Stimulated activated CD4-positive, alpha-beta T cell treated with anti-CD3 and anti-CD28 coated beads, TNF-alpha, amount 100 ng/mL, for 1 hour (primary cell): ENCODE results near the gene GRID2IP.
"Not testable (repeated sequence)": the region's sequence is repeated elsewhere in the genome, so short reads cannot be mapped to it uniquely, and the experiment has no call there.

Experiments used
- DNase-seq, 3 donors: peaks; one replicate each; pipeline ENCODE4 v3.0.0-alpha.2; 2020; ENCODE audit warnings: low read depth in 3 of 3, low spot score in 1 of 3

The GRID2IP gene

GRCh38 chr7:6453734-6454133 is 97.5 kb downstream of the GRID2IP start:
- DNase-seq = no peak

- no peak for DNase-seq
Measured at GRCh38 chr7:6451224-6451705, 100.0 kb downstream of the GRID2IP start.

GRCh38 chr7:6450591-6450990 is 100.7 kb downstream of the GRID2IP start:
- DNase-seq = not testable (repeated sequence)

- not testable (repeated sequence) for DNase-seq
Measured at GRCh38 chr7:6449884-6450283, 101.4 kb downstream of the GRID2IP start.

GRCh38 chr7:6448943-6449543 is 102.2 kb downstream of the GRID2IP start:
- DNase-seq = no peak

- DNase-seq = peak; percentile 92 to 96 (median 94)
Measured at GRCh38 chr7:6447581-6448199, 103.6 kb downstream of the GRID2IP start, which contains the start of gene DAGLB. DAGLB (minus strand) TSS chr7:6447954; CDS start chr7:6447842, 112 bp downstream.
